ENCODE data around the gene TROAP. TPM values are rescaled to one million over a fixed set of nuclear protein-coding genes. Genes with fewer than 3 reads are reported as not detected.

Gene TROAP
- total RNA-seq, 1 experiment from 2014 or later = 75.3 TPM

DNA sequence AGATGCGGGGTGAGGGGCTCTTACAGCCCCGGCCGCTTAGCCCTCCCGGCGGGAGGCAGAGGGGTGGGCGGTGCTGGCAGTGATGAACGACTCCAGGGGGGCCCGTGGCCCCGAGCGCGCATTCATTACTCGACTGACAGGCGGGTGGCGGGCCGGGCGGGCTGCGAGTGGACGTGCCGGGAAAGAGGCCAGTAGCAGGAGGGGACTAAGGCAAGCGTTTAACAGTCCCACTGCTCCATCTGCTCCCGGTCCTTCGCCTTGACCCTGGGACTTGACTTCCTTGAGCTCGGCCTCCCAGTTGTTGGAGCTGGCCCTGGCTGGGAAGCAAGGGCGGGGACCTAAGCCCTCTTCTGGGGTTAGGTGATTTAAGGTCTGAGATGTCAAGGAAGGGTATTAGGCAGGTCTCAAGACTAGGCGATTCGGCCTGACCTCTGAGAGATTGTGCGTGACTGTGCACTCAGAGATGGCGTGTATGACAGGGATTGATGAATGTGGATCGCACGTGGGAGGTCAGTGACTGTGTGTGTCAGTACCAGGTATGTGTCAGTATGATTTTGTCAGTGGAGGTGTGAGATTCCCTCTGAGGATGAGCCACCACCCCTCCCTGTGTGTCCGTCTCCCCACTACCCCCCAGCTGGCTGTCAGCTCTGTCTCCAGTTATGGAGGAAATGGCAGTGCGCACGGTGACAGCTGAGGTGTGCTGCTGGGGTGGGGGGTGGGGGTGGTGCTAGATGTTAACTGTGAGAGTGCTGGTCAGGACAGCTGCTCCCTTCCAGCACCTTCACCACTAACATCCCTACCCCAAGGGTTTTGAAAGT lies 20.1 kb downstream of the TROAP start:
- Histone ChIP-seq H3K79me2 (ENCODE audit: insufficient read depth, low read length) (no peaks in the 10 kb centered on the region), H4K20me1 (ENCODE audit: control insufficient read depth, insufficient read depth, insufficient read length) (peaks cover 3% of the 10 kb centered on the region), H3K23me2 (ENCODE audit: insufficient read length, low read depth, low read length, poor library complexity, severe bottlenecking) (peaks cover 36% of the 10 kb centered on the region), H3K4me2 (ENCODE audit: insufficient read depth, insufficient read length, low read length) (peak overlapping the region; percentile 67), H2AFZ (ENCODE audit: low read length) (no peak overlapping the region), H2BK15ac (ENCODE audit: low read depth, low read length) (no peak overlapping the region), H3K9ac (ENCODE audit: extremely low read depth, insufficient read length, low read length) (no peak overlapping the region), H2BK12ac (ENCODE audit: insufficient read length, low read depth, low read length) (no peak overlapping the region), H2BK5ac (ENCODE audit: insufficient read length, low read length) (no peak overlapping the region), H4K8ac (replicated peaks; ENCODE audit: insufficient read length, low read depth, low read length) (no peak overlapping the region), H4K91ac (ENCODE audit: insufficient read length, low read depth, low read length) (no peak overlapping the region), H3K79me1 (ENCODE audit: insufficient read depth, low read depth, low read length, poor library complexity, severe bottlenecking) (no peaks in the 10 kb centered on the region), H3K27me3 (ENCODE audit: insufficient read depth, low read length) (peaks cover 80% of the 10 kb centered on the region), H3K18ac (ENCODE audit: insufficient read length, low read depth, low read length) (no peak overlapping the region), H3K9me3 (ENCODE audit: control insufficient read depth, low read depth, low read length) (no peaks in the 10 kb centered on the region), H3K4me1 (ENCODE audit: insufficient read depth, low read length) (peaks cover 7% of the 10 kb centered on the region; the same call in 1 of the 2 replicates), H2BK20ac (ENCODE audit: low read depth, low read length, poor library complexity, severe bottlenecking) (no peak overlapping the region), H3K14ac (ENCODE audit: insufficient read depth, low read length) (no peak overlapping the region), H3K4ac (ENCODE audit: low read depth, low read length) (no peak overlapping the region), H2BK120ac (ENCODE audit: low read depth, low read length, poor library complexity, severe bottlenecking) (no peak overlapping the region), H3T11ph (ENCODE audit: low read length) (no peak overlapping the region), H3K56ac (ENCODE audit: insufficient read length, low read depth, low read length) (no peak overlapping the region), H2AK5ac (ENCODE audit: insufficient read length, low read length) (no peak overlapping the region), H3K23ac (ENCODE audit: insufficient read length, low read depth, low read length) (no peak overlapping the region), H3K27ac (ENCODE audit: insufficient read length, low read depth, low read length) (no peak overlapping the region), H4K5ac (ENCODE audit: insufficient read length, low read depth, low read length) (no peak overlapping the region)
- Mint-ChIP-seq H3K4me3 (peak overlapping the region; percentile 67 to 83), H3K27ac (no peak overlapping the region), H3K9me3 (peaks cover 1 to 3% of the 10 kb centered on the region in 2 experiments; a peak in 2 of 5 replicates), H3K36me3 (ENCODE audit: insufficient read depth in 1 of 3, low read depth in 3 of 3) (peaks cover 0 to 1% (median 0%) of the 10 kb centered on the region in 3 experiments; a peak in 1 of 7 replicates), H3K4me1 (peaks cover 54 to 64% of the 10 kb centered on the region in 2 experiments), H3K27me3 (ENCODE audit: low read depth) (peaks cover 99% of the 10 kb centered on the region)
- no CpG with 5 or more reads among the region's 33 CpGs for WGBS (ENCODE audit: extremely low coverage, insufficient read length, low lambda C conversion rate)
- TF ChIP-seq, protein P1, sequence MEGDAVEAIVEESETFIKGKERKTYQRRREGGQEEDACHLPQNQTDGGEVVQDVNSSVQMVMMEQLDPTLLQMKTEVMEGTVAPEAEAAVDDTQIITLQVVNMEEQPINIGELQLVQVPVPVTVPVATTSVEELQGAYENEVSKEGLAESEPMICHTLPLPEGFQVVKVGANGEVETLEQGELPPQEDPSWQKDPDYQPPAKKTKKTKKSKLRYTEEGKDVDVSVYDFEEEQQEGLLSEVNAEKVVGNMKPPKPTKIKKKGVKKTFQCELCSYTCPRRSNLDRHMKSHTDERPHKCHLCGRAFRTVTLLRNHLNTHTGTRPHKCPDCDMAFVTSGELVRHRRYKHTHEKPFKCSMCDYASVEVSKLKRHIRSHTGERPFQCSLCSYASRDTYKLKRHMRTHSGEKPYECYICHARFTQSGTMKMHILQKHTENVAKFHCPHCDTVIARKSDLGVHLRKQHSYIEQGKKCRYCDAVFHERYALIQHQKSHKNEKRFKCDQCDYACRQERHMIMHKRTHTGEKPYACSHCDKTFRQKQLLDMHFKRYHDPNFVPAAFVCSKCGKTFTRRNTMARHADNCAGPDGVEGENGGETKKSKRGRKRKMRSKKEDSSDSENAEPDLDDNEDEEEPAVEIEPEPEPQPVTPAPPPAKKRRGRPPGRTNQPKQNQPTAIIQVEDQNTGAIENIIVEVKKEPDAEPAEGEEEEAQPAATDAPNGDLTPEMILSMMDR (conservative IDR thresholded peaks at IDR 0.05) = no peak
- peak; percentile 57 for DNase-seq

All from H9 (cell line).